SK-N-SH (cell line): Measurements from ENCODE around the gene NTRK3. TPM values are rescaled to one million over a fixed set of nuclear protein-coding genes. Genes with fewer than 3 reads are reported as not detected.

Experiments used
- CTCF ChIA-PET: fragments of 300-600, 350-600 bp; formaldehyde crosslinking; extraction: SDS; loops from one replicate; lab custom pipeline; 2021; lab: Yijun Ruan, JAX
- POLR2A ChIA-PET: fragments of 350-600 bp; sonication (Branson Sonifier 250); formaldehyde crosslinking; extraction: SDS; loops from one replicate; lab custom pipeline; 2020; ENCODE audit warnings: antibody characterized with exemption, inconsistent platforms; lab: Yijun Ruan, JAX
- DNase-seq: peaks from one replicate; pipeline ENCODE4 v3.0.0; 2012
- H2AFZ ChIP-seq: fragments of 200-600 bp; sonication (generic); 2 replicates; pipeline ENCODE4 v1.8.1; 2016; ENCODE audit warnings: antibody characterized with exemption, mild to moderate bottlenecking, low read depth
- H3F3A ChIP-seq: fragments of 200-600 bp; sonication (generic); replicated peaks from 2 replicates; pipeline ENCODE3; 2016; ENCODE audit warnings: antibody characterized with exemption, mild to moderate bottlenecking; ENCODE audit not compliant: insufficient read depth
- H3K27ac ChIP-seq, 2 experiments: fragments of 200-500 bp in 1 of 2; fragments of 200-600 bp in 1 of 2; sonication (Bioruptor generic) in 1 of 2; sonication (generic), shearing (Covaris generic) in 1 of 2; 2 replicates each; pipeline versions ENCODE4 v1.5.1 to v1.6.1; 2014 to 2016; ENCODE audit warnings: low read depth in 2 of 2, inconsistent platforms in 1 of 2, low read length in 1 of 2, mild to moderate bottlenecking in 1 of 2, mixed read lengths in 1 of 2
- H3K27me3 ChIP-seq: fragments of 200-600 bp; sonication (generic), shearing (Covaris generic); 2 replicates; pipeline ENCODE4 v1.6.1; 2016; ENCODE audit warnings: mixed run types; ENCODE audit not compliant: insufficient read depth
- H3K36me3 ChIP-seq, 2 experiments: fragments of 200-500 bp in 1 of 2; fragments of 200-600 bp in 1 of 2; sonication (Bioruptor generic) in 1 of 2; sonication (generic) in 1 of 2; replicated peaks in 1 of 2; 2 replicates each; pipeline versions ENCODE3 to v1.5.1; 2014 to 2016; ENCODE audit warnings: low read length in 1 of 2, mild to moderate bottlenecking in 1 of 2; ENCODE audit not compliant: insufficient read depth in 2 of 2, control insufficient read depth in 1 of 2
- H3K4me1 ChIP-seq, 2 experiments: fragments of 200-500 bp in 1 of 2; fragments of 200-600 bp in 1 of 2; sonication (Bioruptor generic) in 1 of 2; sonication (generic), shearing (Covaris generic) in 1 of 2; 2 replicates each; pipeline versions ENCODE4 v1.5.1 to v1.6.1; 2014 to 2016; ENCODE audit warnings: low read depth in 1 of 2, low read length in 1 of 2, mixed run types in 1 of 2; ENCODE audit not compliant: insufficient read depth in 2 of 2, control insufficient read depth in 1 of 2
- H3K4me2 ChIP-seq: fragments of 200-600 bp; sonication (generic), shearing (Covaris generic); 2 replicates; pipeline ENCODE4 v1.6.1; 2017; ENCODE audit warnings: mixed run types
- H3K4me3 ChIP-seq, 2 experiments: fragments of 200-500 bp in 1 of 2; fragments of 200-600 bp in 1 of 2; sonication (Bioruptor generic) in 1 of 2; sonication (generic), shearing (Covaris generic) in 1 of 2; 2 replicates each; pipeline versions ENCODE4 v1.5.1 to v1.8.1; 2014 to 2016; ENCODE audit warnings: low read depth in 2 of 2, inconsistent platforms in 1 of 2, low read length in 1 of 2, mild to moderate bottlenecking in 1 of 2, mixed read lengths in 1 of 2, moderate library complexity in 1 of 2
- H3K79me2 ChIP-seq: fragments of 200-600 bp; sonication (generic); 2 replicates; pipeline ENCODE4 v1.8.1; 2017; ENCODE audit warnings: mild to moderate bottlenecking; ENCODE audit not compliant: insufficient read depth
- H3K9ac ChIP-seq: fragments of 200-600 bp; sonication (generic); 2 replicates; pipeline ENCODE4 v1.6.1; 2017; ENCODE audit warnings: mixed run types
- H3K9me2 ChIP-seq: fragments of 200-600 bp; sonication (generic); 2 replicates; pipeline ENCODE4 v1.6.1; 2017; ENCODE audit warnings: mixed run types
- H3K9me3 ChIP-seq: fragments of 200-600 bp; sonication (generic); 2 replicates; pipeline ENCODE4 v1.6.1; 2017; ENCODE audit warnings: mixed run types, mild to moderate bottlenecking, moderate library complexity
- H4K20me1 ChIP-seq: fragments of 200-600 bp; sonication (generic); 2 replicates; pipeline ENCODE4 v1.6.1; 2017; ENCODE audit warnings: mild to moderate bottlenecking, mixed run types; ENCODE audit not compliant: insufficient read depth
- ELF1 ChIP-seq: IDR thresholded peaks from 2 replicates; pipeline ENCODE4 v1.4.0; 2012
- EZH2phosphoT487 ChIP-seq: fragments of 200-600 bp; sonication (generic); IDR thresholded peaks from 2 replicates; pipeline ENCODE4 v1.6.1; 2017; ENCODE audit warnings: low read depth, mixed run types, mild to moderate bottlenecking, antibody characterized with exemption, moderate library complexity, borderline replicate concordance
- FOSL2 ChIP-seq: IDR thresholded peaks from 2 replicates; pipeline ENCODE4 v1.4.0; 2012; ENCODE audit warnings: low read depth, mild to moderate bottlenecking, moderate library complexity, borderline replicate concordance
- FOXJ3 ChIP-seq: sonication (generic); formaldehyde crosslinking; IDR thresholded peaks from 2 replicates; pipeline ENCODE4 v1.5.1; 2020; ENCODE audit warnings: mild to moderate bottlenecking, missing genetic modification reagents
- FOXM1 ChIP-seq: IDR thresholded peaks from 2 replicates; pipeline ENCODE4 v1.4.0; 2012; ENCODE audit warnings: low read depth, mild to moderate bottlenecking
- SIN3A ChIP-seq: IDR thresholded peaks from 2 replicates; pipeline ENCODE4 v1.6.1; 2012; ENCODE audit warnings: low read depth, mild to moderate bottlenecking, low read length, moderate library complexity, borderline replicate concordance
- TAF1 ChIP-seq: IDR thresholded peaks from 2 replicates; pipeline ENCODE4 v1.6.1; 2012; ENCODE audit warnings: low read depth, mild to moderate bottlenecking, low read length, moderate library complexity, borderline replicate concordance
- WGBS: methylation state at CpG from one replicate; pipeline ENCODE4 v1.1.6; 2017; ENCODE audit warnings: low lambda C conversion rate; 5-methylcytosine and 5-hydroxymethylcytosine counted together
- polyA plus RNA-seq, 3 experiments: library from polyadenylated mRNA; depleted of rRNA; stranded (reverse); fragments of >200 nt; gene quantifications; 2 replicates each; pipeline ENCODE4 v1.2.3, GENCODE V29; 2012
- TF ChIP-seq, protein P1 (sequence below): fragments of 150-350 bp; IDR thresholded peaks from 2 replicates; pipeline ENCODE4 v1.6.1; 2017; ENCODE audit warnings: antibody characterized with exemption, low read length, low read depth, borderline replicate concordance

The NTRK3 gene
- polyA plus RNA-seq, 1 of the 3 experiments (the other 2 are of a cell fraction): 2.6 TPM

GRCh38 chr15:88104357-88104756, 152.2 kb downstream of the NTRK3 start:
- H3K36me3 ChIP-seq: no peaks in the 10 kb centered on the region
- POLR2A ChIA-PET: no interaction called here
- TF ChIP-seq ELF1 (no peak), EZH2phosphoT487 (no peak), SIN3A (no peak), FOXJ3 (no peak)
- H3K27me3 ChIP-seq: no peaks in the 10 kb centered on the region
- H3K4me3 ChIP-seq: no peak overlapping the region
- no peaks in the 10 kb centered on the region for H3K9me3 ChIP-seq
- H3K9ac ChIP-seq: no peak overlapping the region
- no peaks in the 10 kb centered on the region for H3F3A ChIP-seq
- CTCF ChIA-PET: no interaction called here
- no peaks in the 10 kb centered on the region for H3K9me2 ChIP-seq
- H4K20me1 ChIP-seq: no peaks in the 10 kb centered on the region
- no peak overlapping the region for H3K27ac ChIP-seq
- no peak overlapping the region for H2AFZ ChIP-seq
- no peaks in the 10 kb centered on the region for H3K79me2 ChIP-seq
- 41% methylated on average over 3 of the region's 3 CpGs for WGBS
- no peak overlapping the region for H3K4me2 ChIP-seq
- DNase-seq: no peak
- no peaks in the 10 kb centered on the region for H3K4me1 ChIP-seq

DNA sequence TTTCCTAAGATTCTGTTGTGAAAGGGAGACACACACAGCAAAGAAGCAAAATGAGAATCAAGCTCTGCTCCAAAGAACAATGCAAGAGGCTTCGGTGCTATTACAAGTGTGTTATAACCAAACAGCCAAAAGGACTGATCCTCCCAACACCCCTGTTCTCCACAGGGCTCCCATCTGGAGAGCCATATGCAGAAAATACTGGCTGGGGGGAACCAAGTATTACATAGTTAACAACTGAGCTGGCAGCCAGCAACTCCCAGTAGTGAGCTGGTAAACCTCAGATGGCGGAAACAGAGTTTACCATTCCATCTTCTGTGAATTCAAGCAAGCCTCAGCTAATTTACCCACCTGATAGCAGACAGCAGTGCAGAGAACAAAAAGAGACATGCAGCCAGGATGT, 156.4 kb downstream of the NTRK3 start:
- H3K27me3 ChIP-seq: no peaks in the 10 kb centered on the region
- H3K9ac ChIP-seq: no peak overlapping the region
- no peaks in the 10 kb centered on the region for H3F3A ChIP-seq
- H2AFZ ChIP-seq: no peak overlapping the region
- H3K9me3 ChIP-seq: no peaks in the 10 kb centered on the region
- no peak overlapping the region for H3K27ac ChIP-seq
- no peaks in the 10 kb centered on the region for H3K4me1 ChIP-seq
- CTCF ChIA-PET: interaction anchor here (1.1 to 1.8 kb wide), 2 partner anchors 144 to 175 kb away, joined by 3 to 6 read pairs; no protein-coding TSS in a partner anchor
- 54% methylated on average over 2 of the region's 2 CpGs for WGBS
- POLR2A ChIA-PET: interaction anchor here (0.5 kb wide), 1 partner anchor 1039 kb away, joined by 3 read pairs; no protein-coding TSS in a partner anchor
- no peaks in the 10 kb centered on the region for H3K79me2 ChIP-seq
- DNase-seq: no peak
- no peaks in the 10 kb centered on the region for H3K9me2 ChIP-seq
- TF ChIP-seq FOXM1 (no peak), ELF1 (no peak), TAF1 (no peak), FOSL2 (no peak)
- TF ChIP-seq, all 33 proteins: peak for 0
- H3K4me2 ChIP-seq: no peak overlapping the region
- no peak overlapping the region for H3K4me3 ChIP-seq
- no peaks in the 10 kb centered on the region for H3K36me3 ChIP-seq
- H4K20me1 ChIP-seq: no peaks in the 10 kb centered on the region

GRCh38 chr15:88098361-88098760, 158.2 kb downstream of the NTRK3 start:
- no peaks in the 10 kb centered on the region for H3K79me2 ChIP-seq
- H3K27ac ChIP-seq: no peak overlapping the region
- no peaks in the 10 kb centered on the region for H4K20me1 ChIP-seq
- no peak overlapping the region for H2AFZ ChIP-seq
- H3K36me3 ChIP-seq: no peaks in the 10 kb centered on the region
- H3K4me2 ChIP-seq: no peak overlapping the region
- no peaks in the 10 kb centered on the region for H3K4me1 ChIP-seq
- CTCF ChIA-PET: interaction anchor here (1.0 to 1.8 kb wide), 2 partner anchors 146 to 1474 kb away, joined by 3 to 6 read pairs; no protein-coding TSS in a partner anchor
- TF ChIP-seq, protein P1, sequence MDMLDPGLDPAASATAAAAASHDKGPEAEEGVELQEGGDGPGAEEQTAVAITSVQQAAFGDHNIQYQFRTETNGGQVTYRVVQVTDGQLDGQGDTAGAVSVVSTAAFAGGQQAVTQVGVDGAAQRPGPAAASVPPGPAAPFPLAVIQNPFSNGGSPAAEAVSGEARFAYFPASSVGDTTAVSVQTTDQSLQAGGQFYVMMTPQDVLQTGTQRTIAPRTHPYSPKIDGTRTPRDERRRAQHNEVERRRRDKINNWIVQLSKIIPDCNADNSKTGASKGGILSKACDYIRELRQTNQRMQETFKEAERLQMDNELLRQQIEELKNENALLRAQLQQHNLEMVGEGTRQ: no peak
- TF ChIP-seq, all 33 proteins: peak for 0
- POLR2A ChIA-PET: no interaction called here
- no peaks in the 10 kb centered on the region for H3K9me2 ChIP-seq
- no peaks in the 10 kb centered on the region for H3K9me3 ChIP-seq
- no peaks in the 10 kb centered on the region for H3F3A ChIP-seq
- H3K9ac ChIP-seq: no peak overlapping the region
- WGBS: 53% methylated on average over 10 of the region's 10 CpGs
- DNase-seq: no peak
- H3K27me3 ChIP-seq: no peaks in the 10 kb centered on the region
- H3K4me3 ChIP-seq: no peak overlapping the region
